HG03469 (cell line): ENCODE measurements around the gene MICAL3.

Source experiments
- ATAC-seq: cut with Tn5 transposase; IDR thresholded peaks from one replicate; pipeline ENCODE4 v1.9.1; 2021; ENCODE audit warnings: mild to moderate bottlenecking, moderate library complexity, moderate number of reproducible peaks; ENCODE audit not compliant: unreplicated experiment

The MICAL3 gene

DNA sequence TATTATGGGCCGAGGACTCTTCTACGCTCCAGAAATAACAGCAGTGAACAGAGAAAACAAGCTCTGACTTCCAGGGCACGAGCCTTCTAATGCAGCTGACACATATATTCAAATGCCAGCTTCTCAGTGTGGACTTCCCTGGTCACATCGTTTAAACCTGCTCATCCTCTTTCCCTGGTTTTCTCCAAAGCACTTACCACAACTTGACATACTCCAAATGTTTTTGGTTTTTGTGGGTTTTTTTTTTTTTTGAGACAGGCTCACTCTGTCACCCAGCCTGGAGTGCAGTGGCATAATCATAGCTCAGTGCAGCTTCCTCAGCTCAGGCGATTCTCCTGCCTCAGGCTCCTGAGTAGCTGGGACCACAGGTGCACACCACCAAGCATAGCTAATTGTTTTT, 105.5 kb downstream of the MICAL3 start:
- no peak for ATAC-seq

DNA sequence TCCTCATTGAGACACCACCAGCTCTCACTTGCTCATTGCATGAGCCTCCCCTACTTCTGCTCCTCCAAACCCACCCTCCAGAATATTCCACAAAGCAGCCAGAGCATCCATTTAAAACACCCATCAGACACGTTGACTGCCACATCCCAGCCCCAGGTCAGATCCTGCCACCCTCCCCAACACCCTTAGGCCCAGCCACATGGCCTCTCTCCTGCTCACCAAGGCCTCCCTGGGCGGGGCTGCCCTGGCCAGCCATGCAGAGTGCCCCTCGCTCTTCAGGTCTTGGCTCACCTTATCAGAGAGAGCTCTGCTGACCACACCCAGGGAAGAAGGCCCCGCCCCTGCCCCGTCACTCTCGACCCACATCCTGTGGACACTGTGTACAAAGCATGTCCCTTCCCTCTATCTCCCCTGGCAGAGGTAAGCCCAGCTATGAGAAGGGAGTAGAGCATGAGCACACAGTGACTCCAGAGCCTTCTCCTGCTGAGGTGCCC, 106.8 kb downstream of the MICAL3 start:
- no peak for ATAC-seq

DNA sequence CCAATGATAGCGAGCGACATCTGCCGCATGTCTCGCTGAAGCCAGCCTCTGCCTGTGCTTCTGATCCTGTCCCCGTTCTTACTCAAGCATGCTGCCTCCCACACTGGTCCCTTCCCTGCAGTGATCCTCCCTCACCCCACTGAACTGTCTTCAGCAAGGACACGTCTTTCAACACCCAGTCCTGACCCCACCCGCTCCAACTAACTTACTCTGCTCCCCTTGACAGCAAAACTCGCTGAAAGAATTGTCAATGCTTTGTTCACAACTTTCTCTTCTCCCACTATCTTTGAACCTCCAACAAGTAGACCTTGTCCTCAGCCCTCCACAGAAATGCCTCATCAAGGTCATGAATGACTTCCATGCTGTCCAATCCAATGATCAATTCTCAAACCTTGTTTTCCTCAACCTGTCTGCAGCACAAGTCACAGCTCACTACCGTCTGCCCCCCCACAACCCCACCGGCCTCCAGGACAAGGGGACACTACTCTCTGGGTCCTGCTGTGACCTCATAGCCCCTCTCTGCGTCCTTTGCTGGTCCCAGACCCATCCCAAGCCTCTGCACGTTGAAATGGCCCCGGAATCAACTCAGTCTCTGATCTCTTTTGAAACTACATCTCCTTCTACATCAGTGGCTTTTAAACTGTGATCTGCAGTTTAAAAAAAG, 108.0 kb downstream of the MICAL3 start:
- no peak for ATAC-seq

DNA sequence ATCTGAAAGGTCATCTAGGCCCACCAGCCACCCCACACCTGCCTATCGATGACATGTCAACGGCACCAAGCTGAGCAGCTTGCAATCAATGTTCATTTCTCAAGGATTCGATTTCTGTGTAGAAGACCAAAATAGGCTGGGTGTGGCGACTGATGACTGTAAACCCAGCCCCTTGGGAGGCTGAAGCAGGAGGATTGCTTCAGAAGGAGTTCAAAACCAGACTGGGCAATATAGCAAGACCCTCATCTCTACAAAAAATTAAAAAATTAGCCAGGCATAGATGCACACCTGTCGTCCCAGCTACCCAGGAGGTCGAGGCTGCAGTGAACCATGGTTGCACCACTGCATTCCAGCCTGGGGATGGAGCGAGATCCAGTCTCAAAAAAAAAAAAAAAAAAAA, 108.7 kb downstream of the MICAL3 start:
- ATAC-seq, result no peak

DNA sequence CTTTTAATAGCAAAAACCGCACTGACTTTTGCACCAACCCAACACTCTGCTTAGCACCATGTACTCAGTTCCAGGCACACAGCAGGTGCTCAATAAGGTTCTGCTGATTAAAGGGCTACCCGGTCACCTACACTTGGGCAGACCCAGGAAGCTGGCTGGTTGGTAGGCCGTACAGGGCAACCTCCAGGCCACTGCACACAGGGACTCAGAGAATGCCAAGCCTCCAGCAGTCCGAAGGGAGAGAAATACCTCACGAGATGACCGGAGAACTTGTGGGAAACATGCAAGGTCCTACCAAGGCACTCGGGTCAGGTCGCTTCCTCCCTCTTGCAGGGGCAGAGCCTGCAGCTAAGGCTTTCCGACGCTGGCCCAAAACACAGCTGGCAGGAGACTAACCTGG, 109.2 kb downstream of the MICAL3 start:
- ATAC-seq, result no peak

DNA sequence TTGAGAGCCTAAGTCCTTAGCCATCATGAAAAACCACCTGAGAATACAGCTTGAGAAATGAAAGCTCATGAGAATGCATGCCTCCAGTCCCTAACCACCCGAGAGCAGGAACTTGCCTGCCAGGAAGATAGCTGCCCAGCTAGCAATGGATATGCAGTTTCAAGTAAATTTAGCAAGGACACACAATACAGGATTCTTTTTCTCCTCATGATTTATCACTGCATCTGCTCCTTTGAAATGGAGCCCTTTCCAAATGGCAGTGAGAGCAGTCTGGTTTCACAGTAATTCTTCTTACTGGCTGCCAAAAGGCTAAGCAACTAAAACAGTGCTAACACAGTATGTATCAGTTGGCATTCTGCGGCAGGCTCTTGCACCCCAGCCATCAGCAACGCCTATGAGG, 109.9 kb downstream of the MICAL3 start:
- ATAC-seq, result no peak

DNA sequence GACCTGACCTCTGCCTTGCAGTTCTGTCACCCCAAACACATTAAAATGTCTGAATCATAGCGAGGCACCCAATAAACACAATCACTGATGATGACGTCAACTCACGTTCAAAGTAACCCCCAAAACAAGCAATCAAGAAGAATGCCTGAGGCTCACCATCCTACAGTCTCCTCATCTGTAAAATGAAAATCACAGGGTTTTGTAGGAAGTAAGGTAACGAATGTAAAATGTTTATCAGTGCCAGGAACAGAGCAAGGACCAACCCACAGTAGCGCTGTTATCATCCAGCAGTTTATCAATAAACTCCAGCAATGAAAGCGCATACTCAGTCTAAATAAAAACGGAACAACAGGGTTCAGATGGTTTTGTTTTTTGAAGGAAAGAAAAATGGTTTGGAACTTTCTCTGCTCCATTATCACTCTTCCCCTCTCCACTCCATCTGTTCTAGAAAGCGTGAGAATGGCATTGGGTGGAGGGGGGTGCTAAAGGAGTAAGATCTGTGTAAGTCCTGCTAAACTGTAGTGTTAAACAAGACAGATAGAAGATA, 110.5 kb downstream of the MICAL3 start:
- no peak for ATAC-seq

DNA sequence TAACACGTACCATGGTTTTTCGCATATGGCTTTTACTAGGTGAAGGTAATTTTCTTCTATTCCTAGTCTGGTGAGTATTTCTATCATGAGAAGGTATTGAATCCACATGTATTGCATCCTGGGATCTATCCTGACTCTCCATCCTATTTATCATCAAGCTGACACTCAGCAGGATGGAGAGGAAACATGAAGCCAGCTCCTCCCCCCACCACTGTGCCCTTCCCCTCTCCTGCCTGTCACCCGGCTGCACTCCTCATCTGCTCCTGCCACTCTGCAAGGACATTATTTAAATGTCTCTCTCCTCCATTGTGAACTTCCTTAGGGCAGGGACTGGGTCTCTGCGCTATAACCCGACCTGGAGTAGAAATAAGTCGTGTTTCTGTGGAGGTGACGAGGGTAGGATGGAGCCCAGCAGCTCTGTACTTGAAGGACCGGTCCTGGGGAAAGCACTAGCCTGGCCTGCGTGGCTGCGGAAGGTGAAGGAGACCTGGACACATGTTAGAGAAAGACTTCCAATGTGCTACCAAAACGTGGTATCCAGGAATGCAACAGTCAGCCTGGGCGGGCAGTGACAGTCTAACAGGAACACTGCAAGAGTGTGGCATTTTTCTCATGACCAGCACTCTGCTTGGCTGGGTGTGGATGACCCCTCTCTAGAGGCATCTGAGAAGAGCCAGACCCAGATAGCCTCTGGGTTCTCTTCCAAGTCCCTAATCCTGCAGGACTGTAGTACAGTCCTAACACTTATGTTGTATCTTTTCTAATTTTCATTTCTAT, 111.2 kb downstream of the MICAL3 start:
- ATAC-seq, result no peak

DNA sequence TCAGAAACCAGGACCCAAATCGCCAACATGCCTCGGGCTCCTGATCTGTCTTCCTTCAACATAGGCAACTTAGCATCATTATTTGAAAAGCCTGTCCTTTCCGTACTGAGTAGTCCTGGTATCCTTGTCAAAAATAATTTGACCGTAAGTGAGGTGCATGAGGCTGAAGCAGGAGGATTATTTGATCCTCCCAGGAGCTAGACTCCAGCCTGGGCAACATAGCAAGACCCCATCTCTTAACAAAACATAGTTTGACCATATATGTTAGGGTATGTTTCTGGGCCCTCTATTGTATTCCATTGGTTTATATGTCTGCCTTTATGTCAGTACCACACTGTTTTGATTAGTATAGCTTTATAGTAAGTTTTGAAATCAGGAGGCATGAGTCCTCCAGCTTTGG, 112.5 kb downstream of the MICAL3 start:
- no peak for ATAC-seq

DNA sequence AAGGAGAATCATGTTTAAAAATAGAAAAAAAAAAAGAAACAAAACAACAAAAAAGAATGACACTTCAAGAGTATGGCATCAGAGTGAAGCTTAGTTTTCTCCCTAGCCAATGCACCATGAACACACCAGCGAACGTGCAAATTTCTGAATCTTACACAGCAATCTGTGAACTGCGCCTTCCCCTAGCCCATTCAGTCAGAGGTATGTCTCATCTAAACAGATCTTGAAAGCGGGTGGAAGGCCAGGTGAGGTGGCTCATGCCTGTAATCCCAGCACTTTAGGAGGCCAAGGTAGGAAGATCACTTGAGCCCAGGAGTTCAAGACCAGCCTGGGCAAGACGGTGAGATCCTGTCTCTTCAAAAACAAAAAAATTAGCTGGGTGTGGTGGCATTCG, 113.1 kb downstream of the MICAL3 start:
- no peak for ATAC-seq

DNA sequence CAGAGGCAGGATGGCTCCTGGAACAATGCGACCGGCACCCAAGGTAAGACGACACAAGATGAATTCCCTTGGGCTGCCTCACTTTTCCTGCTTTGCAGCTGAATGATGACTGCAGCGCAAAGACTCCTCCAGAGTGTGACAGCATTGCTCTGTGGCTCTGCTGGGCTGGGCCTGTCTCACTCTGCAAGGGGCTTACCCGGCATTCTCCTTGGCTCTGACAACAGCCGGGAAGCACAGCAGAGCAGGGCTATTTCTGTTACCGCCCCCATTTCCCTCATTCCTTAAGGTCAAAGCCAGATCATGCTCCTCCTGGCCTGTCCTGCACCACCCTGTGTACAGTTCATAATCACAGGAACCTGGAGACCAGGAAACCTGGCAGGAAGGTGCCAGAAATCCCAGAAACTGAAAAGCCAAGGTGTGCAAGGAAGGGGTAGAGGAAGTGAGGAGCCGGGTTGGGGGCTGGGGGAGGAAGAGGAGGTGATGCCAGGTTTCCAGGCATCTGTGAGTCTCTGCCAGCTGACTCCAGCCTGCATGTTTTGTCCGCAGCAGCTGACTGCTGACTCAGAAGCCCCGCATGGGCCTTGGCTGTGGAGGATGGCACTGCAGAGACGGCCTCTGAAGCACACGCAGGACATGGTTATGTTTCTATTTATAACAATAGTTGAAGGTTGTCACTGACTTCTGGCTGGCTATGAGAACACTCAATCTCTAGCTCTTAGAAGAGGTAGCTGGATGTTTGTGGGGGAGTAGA, 113.6 kb downstream of the MICAL3 start:
- ATAC-seq, result no peak

DNA sequence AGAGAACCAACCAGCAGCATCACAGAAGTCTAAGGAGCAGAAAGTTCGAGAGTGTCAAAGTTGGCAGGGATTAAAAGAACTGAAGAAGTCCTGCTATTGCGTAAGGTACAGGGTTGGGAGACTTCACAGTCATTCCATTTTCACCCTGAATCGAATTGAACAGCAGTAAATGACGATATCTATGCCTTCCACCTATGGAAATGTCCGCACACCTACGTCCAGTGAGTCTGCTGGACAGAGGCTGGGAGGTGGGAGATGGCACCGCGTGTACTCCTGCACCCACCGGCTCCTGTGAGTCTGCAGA, 116.7 kb downstream of the MICAL3 start:
- ATAC-seq, result no peak

DNA sequence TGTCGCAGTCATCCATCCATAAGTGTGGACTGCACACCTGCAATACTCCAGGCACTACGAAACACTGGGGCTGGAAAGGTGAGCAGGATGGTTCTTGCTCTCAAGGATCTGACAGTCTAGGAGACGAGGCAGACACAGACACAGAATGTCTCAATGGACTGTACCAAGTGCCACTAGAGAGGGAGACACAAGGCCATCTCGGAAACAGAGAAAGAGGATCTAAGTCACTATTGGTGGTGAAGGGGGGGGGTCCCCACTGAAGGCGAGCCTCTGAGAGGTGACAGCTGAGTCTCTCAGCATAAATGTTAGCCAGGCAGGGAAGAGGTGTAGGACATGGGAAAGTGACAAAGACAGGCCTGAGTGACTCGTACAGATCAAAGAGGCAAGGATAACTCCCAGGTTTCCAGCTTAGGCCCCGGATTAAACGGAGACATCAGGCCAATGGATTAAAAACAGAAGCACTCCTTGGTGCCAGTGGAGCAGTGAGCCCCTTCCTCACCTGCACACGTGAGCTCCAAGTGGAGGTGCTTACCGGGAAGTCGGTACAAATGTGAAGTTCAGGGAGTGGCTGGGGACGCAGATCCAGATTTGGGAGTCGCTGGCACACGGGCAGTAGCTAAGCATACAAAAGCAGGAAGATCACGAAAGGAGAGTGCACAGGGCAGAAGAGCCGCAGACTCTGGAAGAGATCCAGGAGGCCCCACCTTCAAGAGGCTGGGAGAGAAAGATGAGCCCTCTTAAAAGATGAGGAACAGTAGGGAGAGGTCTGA, 117.2 kb downstream of the MICAL3 start:
- ATAC-seq, result no peak

DNA sequence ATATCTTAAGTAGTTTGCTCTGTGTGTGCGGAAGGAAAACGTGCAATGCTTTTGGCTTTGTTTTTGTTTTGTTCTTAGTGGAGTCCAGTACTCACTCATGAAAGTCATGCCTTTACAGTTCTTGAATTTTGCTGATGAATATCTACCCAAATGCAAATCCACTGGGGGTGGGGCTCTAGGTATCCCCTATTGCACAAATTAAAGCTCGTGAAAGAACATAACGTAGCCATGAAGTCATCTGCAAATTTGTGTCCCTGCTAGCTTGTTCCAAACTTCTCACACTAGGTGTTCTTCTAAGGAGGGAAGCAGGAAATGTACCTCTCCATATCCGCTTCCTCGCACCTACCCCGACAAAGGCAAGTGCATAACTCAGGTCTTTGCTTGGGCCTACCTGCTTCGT, 118.9 kb downstream of the MICAL3 start:
- ATAC-seq, result no peak

DNA sequence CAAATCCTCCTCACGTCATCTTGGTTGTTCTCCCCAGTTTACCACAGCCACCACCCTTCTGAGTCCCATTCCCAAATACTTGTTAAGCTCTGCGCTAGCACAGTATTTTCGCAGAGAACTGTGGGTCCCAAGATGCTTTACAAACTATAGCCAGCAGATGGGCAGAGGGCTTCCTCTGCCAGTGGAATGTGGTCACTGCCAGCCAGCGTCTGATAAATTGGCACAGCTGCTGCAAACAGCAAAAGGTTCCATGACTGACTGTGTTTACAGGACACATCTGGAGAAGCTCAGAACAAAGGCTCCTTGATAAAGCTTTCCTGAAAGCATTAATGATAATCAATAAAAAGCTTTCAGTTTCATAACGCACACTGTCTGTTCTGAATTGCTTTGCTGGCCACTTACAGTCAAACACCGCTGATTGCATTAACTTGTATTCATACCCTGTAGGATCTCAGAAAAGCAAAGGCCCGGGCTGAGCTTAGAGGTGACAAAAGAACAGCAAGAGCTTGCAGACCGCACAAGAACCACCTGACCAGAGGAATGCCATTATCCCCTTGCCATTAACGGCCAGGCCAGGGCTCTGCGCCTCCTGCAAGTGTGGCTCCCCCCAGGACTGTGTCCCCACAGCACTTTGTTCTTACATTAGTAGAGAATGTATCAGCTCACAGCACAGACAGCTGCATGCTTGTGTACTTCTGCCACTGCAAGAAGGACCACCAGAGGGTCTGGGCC, 120.6 kb downstream of the MICAL3 start:
- ATAC-seq, result no peak

DNA sequence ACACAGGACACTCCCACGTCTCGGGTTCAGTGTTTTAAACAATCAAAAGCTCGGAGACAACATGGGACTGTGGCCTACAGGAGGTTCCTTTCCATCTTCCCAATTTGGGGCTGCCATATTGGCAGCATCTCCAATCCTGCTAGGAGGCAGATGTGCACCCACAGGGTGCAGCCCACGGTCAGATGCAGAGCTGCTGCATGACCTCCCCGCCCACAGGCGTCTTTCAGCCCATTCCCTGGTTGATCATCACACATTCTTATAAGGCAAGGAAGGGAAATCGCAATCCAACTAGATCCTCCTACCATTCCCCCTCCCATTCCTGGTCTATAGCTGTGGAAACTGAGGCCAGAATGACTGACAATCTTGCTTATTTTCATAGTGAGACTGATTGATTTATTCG, 121.4 kb downstream of the MICAL3 start:
- no peak for ATAC-seq

DNA sequence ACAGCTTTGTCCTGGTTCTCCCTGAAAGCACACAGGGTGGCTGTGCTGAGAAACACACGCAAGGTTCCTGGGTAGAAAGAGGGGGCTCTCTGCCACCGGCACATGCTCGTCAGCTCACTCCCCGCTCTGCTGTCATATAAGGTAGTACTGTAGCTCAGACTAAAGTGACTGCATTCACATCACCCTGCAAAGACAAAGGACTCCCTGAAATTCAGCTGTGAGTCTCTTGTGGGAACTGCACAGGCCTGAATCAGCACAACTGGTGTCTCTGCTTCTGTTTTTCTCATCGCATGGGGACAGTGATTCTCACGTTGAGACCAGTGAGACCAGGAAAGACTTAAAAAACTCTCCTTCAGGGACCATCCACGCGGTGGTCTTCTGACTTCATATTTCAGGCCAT, 126.0 kb downstream of the MICAL3 start:
- ATAC-seq, result no peak

DNA sequence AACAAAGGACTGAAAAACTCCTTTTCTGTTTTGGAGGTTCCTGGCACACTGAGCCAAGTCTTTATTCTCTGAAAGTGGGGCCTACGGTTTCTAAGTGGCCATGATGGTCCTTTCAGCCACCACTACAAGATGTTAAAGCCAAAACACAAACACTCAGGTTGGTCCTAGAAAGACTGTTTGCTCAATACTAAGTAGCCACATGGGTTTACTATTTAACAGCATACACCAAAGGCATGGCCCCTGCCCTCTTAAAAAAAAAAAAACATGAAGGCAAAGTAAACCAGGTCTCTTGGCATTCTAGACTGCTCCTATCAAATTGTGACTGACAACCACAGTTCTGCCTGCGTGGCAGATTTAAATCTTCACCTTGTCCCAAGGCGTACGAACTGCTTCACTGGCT, 126.5 kb downstream of the MICAL3 start:
- ATAC-seq, result no peak

DNA sequence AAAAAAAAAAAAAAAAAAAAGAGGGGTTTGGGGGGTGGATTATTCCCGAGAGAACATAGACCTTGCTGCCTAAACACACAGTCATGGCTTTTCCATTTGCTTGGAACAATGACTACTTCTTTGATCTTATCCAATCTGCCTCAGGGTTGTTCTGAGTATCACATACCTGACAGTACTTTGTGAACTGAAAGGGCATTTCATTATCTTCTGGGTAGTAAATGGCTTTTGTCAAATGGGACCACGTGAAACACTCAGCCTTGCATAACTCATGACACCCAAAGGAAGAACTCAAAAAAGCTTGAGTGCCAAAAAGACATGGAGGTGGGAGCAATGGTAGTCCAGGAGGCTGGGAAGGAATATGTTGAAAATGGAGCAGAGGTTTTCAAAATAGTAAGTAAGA, 126.9 kb downstream of the MICAL3 start:
- no peak for ATAC-seq

DNA sequence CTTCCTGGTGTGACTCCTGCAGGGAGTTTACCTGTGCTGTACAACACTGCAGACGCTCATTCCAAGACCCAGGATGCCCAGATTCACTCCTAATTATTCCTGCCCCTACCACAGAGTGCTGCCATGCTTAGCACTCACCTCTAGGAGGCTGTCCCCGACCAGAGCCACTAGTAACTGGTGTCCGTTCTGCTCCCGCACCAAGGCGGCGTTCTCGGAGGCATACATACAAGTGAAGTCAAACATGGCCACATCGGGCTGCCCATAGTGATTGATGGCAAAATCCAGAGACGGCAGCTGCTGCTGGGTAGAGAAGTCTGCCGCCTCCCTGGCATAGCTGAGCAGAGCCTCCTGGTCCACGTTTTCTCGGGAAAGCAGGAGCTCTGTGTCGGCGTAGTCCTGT, 127.8 kb downstream of the MICAL3 start:
- ATAC-seq, result no peak
